ENCODE data around the gene RNF224.
A peak's percentile ranks its signal among the peaks of the same experiment; 100 is the strongest.

Gene RNF224

DNA sequence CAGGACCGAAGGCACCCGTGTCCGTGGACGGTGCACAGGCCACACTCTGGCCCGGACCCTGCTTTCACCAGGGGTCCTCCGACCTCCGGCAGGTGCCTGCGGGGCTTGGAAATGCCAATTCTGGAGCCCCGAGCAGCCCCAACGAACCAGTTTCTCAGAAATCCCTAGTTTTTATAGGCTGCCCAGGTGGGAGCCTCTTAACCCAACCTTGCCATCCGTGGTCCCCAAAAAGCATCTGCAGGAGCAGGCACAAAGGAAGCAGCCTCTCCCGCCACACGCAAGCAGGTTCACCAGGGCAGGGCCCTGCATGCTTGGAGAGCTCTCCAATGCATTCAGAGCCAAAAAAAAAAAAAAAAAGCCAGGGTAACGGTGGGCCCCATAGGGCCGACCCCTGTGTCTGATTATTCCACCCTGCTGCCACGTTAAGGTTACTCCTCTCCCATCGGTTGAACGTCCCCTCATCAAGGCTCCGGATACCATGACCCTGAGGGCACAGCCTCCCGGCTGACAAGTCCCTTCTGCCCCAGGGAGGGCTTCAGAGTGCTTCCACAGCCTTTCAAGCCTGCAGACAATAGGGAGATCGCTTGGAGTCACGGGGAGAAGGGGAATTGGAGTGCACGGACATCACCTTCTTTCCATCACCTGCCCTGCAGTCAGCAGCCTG lies 26.0 kb upstream of the RNF224 start:
- Histone ChIP-seq H3K4me3 (ENCODE audit: extremely low read depth, insufficient read depth, low read length, poor library complexity, severe bottlenecking) (peak overlapping the region; percentile 53), H3K27ac (ENCODE audit: low read depth, low read length, severe bottlenecking) (peak overlapping the region; percentile 23), H3K36me3 (ENCODE audit: control insufficient read depth, insufficient read depth, low read length) (peaks cover 7% of the 10 kb centered on the region), H3K9me3 (ENCODE audit: control insufficient read depth, low read length) (no peaks in the 10 kb centered on the region), H3K4me1 (ENCODE audit: control insufficient read depth, insufficient read depth, low read length, poor library complexity, severe bottlenecking) (peaks cover 25% of the 10 kb centered on the region)
- 23 to 25% methylated on average over 22 to 23 of the region's 23 CpGs for WGBS, 2 experiments (ENCODE audit: insufficient coverage in 2 of 2)

DNA sequence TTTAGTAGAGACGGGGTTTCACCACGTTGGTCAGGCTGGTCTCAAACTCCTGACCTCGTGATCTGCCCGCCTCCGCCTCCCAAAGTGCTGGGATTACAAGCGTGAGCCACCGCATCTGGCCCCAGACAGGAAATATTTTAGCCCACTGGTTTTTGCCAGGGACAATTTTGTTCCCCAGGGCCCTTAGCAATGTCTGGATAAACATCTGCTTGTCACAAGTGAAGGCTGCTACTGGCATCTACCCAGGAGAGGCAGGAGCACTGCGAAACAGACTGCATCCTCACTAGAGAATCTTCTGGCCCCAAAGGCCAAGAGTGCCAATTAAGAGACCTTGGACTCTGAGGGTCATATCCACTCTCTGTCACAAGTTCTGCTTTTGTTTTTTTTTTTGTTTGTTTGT lies 24.3 kb upstream of the RNF224 start:
- Histone ChIP-seq H3K4me1 (ENCODE audit: control insufficient read depth, insufficient read depth, low read length, poor library complexity, severe bottlenecking) (peaks cover 32% of the 10 kb centered on the region), H3K36me3 (ENCODE audit: control insufficient read depth, insufficient read depth, low read length) (peaks cover 19% of the 10 kb centered on the region), H3K4me3 (ENCODE audit: extremely low read depth, insufficient read depth, low read length, poor library complexity, severe bottlenecking) (no peak overlapping the region), H3K9me3 (ENCODE audit: control insufficient read depth, low read length) (no peaks in the 10 kb centered on the region), H3K27ac (ENCODE audit: low read depth, low read length, severe bottlenecking) (no peak overlapping the region)
- 88 to 97% methylated on average over 8 of the region's 8 CpGs for WGBS, 2 experiments (ENCODE audit: insufficient coverage in 2 of 2)

- Histone ChIP-seq H3K27ac (ENCODE audit: low read depth, low read length, severe bottlenecking) (no peak overlapping the region), H3K36me3 (ENCODE audit: control insufficient read depth, insufficient read depth, low read length) (peaks cover 27% of the 10 kb centered on the region), H3K4me3 (ENCODE audit: extremely low read depth, insufficient read depth, low read length, poor library complexity, severe bottlenecking) (peak overlapping the region; percentile 96), H3K9me3 (ENCODE audit: control insufficient read depth, low read length) (no peaks in the 10 kb centered on the region), H3K4me1 (ENCODE audit: control insufficient read depth, insufficient read depth, low read length, poor library complexity, severe bottlenecking) (peaks cover 24% of the 10 kb centered on the region)
- 31% methylated on average over 20 to 21 of the region's 21 CpGs for WGBS, 2 experiments (ENCODE audit: insufficient coverage in 2 of 2)
These were observed 22.6 kb upstream of the RNF224 start for GRCh38 chr9:137204731-137205125.

GRCh38 chr9:137205126-137206069 lies 21.9 kb upstream of the RNF224 start, which contains the start of the genes NDOR1 and TMEM203:
Gene NDOR1, plus strand, starts transcription at chr9:137205700. Its CDS starts 78 bp downstream, at chr9:137205778.
Gene TMEM203, minus strand, starts transcription at chr9:137205648. Its CDS starts 234 bp downstream, at chr9:137205414.
- peak within 1 kb of the TSS; percentile 96 for H3K4me3 ChIP-seq (ENCODE audit: extremely low read depth, insufficient read depth, low read length, poor library complexity, severe bottlenecking)
- no peaks in the 10 kb centered on the region for H3K9me3 ChIP-seq (ENCODE audit: control insufficient read depth, low read length)
- H3K27ac ChIP-seq (ENCODE audit: low read depth, low read length, severe bottlenecking) = peak within 1 kb of the TSS; percentile 45
- H3K4me1 ChIP-seq (ENCODE audit: control insufficient read depth, insufficient read depth, low read length, poor library complexity, severe bottlenecking) = peaks cover 24% of the 10 kb centered on the region
- WGBS, 2 experiments (ENCODE audit: insufficient coverage in 2 of 2) = 1% methylated on average over 86 to 98 of the region's 98 CpGs
- H3K36me3 ChIP-seq (ENCODE audit: control insufficient read depth, insufficient read depth, low read length) = peaks cover 31% of the 10 kb centered on the region

DNA sequence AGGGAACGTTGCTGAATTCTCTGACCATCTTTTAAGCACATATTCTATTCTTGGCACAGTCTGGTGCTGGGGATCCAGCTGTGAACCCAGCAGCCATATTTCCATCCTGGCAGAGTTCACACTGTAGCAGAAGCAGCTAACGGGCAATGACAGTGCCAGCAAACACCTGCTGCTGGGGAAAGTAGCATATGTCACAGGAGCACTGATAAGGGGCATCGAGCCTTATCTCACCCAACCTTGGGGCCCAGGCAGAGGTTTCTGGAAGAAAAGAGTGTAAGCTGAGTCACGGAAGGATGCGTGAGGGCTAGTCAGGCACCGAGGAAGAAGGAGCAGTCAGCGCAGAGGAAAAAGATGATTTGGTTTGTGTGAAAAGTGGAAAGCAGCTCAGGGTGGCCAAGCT lies 20.7 kb upstream of the RNF224 start:
- H3K36me3 ChIP-seq (ENCODE audit: control insufficient read depth, insufficient read depth, low read length) = peaks cover 34% of the 10 kb centered on the region
- H3K4me3 ChIP-seq (ENCODE audit: extremely low read depth, insufficient read depth, low read length, poor library complexity, severe bottlenecking) = peak overlapping the region; percentile 96
- peaks cover 19% of the 10 kb centered on the region for H3K4me1 ChIP-seq (ENCODE audit: control insufficient read depth, insufficient read depth, low read length, poor library complexity, severe bottlenecking)
- no peaks in the 10 kb centered on the region for H3K9me3 ChIP-seq (ENCODE audit: control insufficient read depth, low read length)
- no peak overlapping the region for H3K27ac ChIP-seq (ENCODE audit: low read depth, low read length, severe bottlenecking)
- WGBS, 2 experiments (ENCODE audit: insufficient coverage in 2 of 2) = 91% methylated on average over 7 of the region's 7 CpGs

- peaks cover 58% of the 10 kb centered on the region for H3K36me3 ChIP-seq (ENCODE audit: control insufficient read depth, insufficient read depth, low read length)
- WGBS, 2 experiments (ENCODE audit: insufficient coverage in 2 of 2) = 89 to 96% methylated on average over 10 to 13 of the region's 13 CpGs
- peaks cover 5% of the 10 kb centered on the region for H3K4me1 ChIP-seq (ENCODE audit: control insufficient read depth, insufficient read depth, low read length, poor library complexity, severe bottlenecking)
- no peak overlapping the region for H3K4me3 ChIP-seq (ENCODE audit: extremely low read depth, insufficient read depth, low read length, poor library complexity, severe bottlenecking)
- H3K27ac ChIP-seq (ENCODE audit: low read depth, low read length, severe bottlenecking) = no peak overlapping the region
- H3K9me3 ChIP-seq (ENCODE audit: control insufficient read depth, low read length) = no peaks in the 10 kb centered on the region
These were observed 15.8 kb upstream of the RNF224 start for GRCh38 chr9:137211532-137211931.

DNA sequence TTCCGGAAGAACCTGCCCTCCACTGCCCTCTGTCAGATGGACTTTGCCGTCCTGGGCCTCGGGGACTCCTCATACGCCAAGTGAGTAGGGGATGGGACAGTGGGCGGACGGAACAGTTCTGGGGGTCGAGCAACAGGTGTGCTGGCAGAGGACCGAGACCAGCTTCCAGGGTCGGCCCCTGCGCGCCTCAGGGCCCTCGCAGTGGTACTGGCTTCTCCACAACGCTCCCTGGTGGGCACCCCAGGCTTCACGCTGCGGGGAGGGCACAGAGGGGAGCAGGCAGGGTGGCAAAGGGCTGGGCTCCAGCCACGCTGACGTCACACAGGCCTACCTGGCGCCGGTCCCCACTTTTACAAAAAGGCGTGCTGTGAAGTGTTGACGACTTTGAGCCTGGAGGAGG lies 14.8 kb upstream of the RNF224 start:
- Histone ChIP-seq H3K9me3 (ENCODE audit: control insufficient read depth, low read length) (no peaks in the 10 kb centered on the region), H3K4me3 (ENCODE audit: extremely low read depth, insufficient read depth, low read length, poor library complexity, severe bottlenecking) (no peak overlapping the region), H3K36me3 (ENCODE audit: control insufficient read depth, insufficient read depth, low read length) (peaks cover 52% of the 10 kb centered on the region), H3K27ac (ENCODE audit: low read depth, low read length, severe bottlenecking) (no peak overlapping the region), H3K4me1 (ENCODE audit: control insufficient read depth, insufficient read depth, low read length, poor library complexity, severe bottlenecking) (peaks cover under 1% of the 10 kb centered on the region)
- WGBS, 2 experiments (ENCODE audit: insufficient coverage in 2 of 2) = 95 to 97% methylated on average over 20 to 21 of the region's 21 CpGs

DNA sequence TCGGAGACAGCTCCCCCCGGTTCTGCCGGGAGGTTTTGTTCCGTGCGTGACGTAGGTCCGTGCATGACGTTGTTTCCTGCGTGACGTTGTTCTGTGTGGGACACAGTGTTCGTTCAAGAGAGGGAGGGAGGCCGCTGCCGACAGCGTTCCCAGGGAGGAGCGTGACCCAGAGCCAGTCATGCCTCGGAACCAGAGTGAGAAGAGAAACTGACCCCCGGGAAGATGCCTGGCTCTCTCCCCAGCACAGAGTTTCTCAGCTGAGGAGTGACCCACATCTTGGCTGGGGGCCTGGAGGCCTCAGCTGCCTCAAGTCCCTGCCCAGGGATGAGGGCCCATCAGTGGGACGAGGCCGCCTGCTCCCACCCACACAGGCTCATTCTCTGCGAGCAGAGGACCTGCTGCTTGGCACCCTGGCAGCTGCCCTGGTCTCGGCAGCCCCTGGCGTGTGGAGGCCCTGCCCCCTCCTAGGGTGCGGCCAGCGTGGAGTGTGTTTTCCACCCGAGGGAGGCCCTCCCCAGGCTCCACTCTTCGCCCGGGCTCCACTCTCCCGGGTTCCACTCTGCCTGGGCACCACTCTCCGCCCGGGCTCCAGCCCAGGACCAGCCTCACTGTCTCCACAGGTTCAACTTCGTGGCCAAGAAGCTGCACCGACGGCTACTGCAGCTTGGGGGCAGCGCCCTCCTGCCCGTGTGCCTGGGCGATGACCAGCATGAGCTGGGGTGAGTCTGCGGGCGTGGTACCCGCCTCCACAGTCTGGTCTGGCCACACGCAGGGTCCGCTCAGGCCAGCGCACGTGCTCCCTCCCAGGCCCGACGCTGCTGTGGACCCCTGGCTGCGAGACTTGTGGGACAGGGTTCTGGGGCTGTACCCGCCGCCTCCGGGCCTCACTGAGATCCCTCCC lies 13.9 kb upstream of the RNF224 start:
- 92 to 96% methylated on average over 47 to 49 of the region's 49 CpGs for WGBS, 2 experiments (ENCODE audit: insufficient coverage in 2 of 2)
- Histone ChIP-seq H3K4me1 (ENCODE audit: control insufficient read depth, insufficient read depth, low read length, poor library complexity, severe bottlenecking) (peaks cover 10% of the 10 kb centered on the region), H3K36me3 (ENCODE audit: control insufficient read depth, insufficient read depth, low read length) (peaks cover 48% of the 10 kb centered on the region), H3K27ac (ENCODE audit: low read depth, low read length, severe bottlenecking) (no peak overlapping the region), H3K9me3 (ENCODE audit: control insufficient read depth, low read length) (no peaks in the 10 kb centered on the region), H3K4me3 (ENCODE audit: extremely low read depth, insufficient read depth, low read length, poor library complexity, severe bottlenecking) (no peak overlapping the region)

DNA sequence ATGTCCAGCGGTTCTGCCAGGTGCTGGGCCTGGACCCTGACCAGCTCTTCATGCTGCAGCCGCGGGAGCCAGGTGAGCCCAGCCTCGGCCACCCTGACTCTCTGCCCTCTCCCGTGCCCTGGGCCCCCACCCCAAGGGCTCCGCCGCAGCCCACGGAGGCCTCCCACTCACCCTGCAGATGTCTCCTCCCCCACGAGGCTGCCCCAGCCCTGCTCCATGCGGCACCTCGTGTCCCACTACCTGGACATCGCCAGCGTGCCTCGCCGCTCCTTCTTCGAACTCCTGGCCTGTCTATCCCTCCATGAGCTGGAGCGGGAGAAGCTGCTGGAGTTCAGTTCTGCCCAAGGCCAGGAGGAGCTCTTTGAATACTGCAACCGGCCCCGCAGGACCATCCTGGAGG lies 12.7 kb upstream of the RNF224 start:
- Histone ChIP-seq H3K36me3 (ENCODE audit: control insufficient read depth, insufficient read depth, low read length) (peaks cover 40% of the 10 kb centered on the region), H3K4me3 (ENCODE audit: extremely low read depth, insufficient read depth, low read length, poor library complexity, severe bottlenecking) (no peak overlapping the region), H3K27ac (ENCODE audit: low read depth, low read length, severe bottlenecking) (no peak overlapping the region), H3K4me1 (ENCODE audit: control insufficient read depth, insufficient read depth, low read length, poor library complexity, severe bottlenecking) (peaks cover 18% of the 10 kb centered on the region), H3K9me3 (ENCODE audit: control insufficient read depth, low read length) (no peaks in the 10 kb centered on the region)
- 95 to 96% methylated on average over 16 to 17 of the region's 19 CpGs for WGBS, 2 experiments (ENCODE audit: insufficient coverage in 2 of 2)
